Measurements from ENCODE around the gene SPATA6. TPM values are rescaled to one million over a fixed set of nuclear protein-coding genes. Genes with fewer than 3 reads are reported as not detected.

Gene SPATA6
- total and polyA plus RNA-seq, 2 experiments from 2014 or later = 10.6 to 13.3 TPM

DNA sequence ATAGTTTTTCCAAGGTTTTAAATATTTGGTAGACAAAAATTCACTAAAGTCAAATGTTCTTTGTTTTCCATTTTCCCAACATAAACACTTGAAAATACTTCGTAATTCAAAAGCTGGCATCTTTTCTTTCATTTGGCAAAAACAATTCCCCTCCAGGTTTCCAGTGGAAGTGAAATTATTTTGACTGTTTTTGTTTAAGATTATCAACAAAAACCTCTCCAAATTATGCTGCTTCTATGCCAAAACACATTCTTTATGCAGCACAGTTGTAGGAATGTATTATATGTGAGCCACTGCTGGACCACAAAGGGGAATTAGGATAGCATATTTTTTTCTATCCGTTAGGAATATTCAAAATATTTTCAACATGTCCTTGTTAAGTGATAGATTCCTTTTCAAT is 205.4 kb downstream of the SPATA6 start (continued):
- TF ChIP-seq, protein P1, sequence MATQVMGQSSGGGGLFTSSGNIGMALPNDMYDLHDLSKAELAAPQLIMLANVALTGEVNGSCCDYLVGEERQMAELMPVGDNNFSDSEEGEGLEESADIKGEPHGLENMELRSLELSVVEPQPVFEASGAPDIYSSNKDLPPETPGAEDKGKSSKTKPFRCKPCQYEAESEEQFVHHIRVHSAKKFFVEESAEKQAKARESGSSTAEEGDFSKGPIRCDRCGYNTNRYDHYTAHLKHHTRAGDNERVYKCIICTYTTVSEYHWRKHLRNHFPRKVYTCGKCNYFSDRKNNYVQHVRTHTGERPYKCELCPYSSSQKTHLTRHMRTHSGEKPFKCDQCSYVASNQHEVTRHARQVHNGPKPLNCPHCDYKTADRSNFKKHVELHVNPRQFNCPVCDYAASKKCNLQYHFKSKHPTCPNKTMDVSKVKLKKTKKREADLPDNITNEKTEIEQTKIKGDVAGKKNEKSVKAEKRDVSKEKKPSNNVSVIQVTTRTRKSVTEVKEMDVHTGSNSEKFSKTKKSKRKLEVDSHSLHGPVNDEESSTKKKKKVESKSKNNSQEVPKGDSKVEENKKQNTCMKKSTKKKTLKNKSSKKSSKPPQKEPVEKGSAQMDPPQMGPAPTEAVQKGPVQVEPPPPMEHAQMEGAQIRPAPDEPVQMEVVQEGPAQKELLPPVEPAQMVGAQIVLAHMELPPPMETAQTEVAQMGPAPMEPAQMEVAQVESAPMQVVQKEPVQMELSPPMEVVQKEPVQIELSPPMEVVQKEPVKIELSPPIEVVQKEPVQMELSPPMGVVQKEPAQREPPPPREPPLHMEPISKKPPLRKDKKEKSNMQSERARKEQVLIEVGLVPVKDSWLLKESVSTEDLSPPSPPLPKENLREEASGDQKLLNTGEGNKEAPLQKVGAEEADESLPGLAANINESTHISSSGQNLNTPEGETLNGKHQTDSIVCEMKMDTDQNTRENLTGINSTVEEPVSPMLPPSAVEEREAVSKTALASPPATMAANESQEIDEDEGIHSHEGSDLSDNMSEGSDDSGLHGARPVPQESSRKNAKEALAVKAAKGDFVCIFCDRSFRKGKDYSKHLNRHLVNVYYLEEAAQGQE (IDR thresholded peaks at IDR 0.05; ENCODE audit: unreplicated experiment) = no peak
- TF ChIP-seq STAT1 (IDR thresholded peaks at IDR 0.05; ENCODE audit: unreplicated experiment) (no peak), ZNF114 (CRISPR knock-in tag; IDR thresholded peaks at IDR 0.05) (no peak)

DNA sequence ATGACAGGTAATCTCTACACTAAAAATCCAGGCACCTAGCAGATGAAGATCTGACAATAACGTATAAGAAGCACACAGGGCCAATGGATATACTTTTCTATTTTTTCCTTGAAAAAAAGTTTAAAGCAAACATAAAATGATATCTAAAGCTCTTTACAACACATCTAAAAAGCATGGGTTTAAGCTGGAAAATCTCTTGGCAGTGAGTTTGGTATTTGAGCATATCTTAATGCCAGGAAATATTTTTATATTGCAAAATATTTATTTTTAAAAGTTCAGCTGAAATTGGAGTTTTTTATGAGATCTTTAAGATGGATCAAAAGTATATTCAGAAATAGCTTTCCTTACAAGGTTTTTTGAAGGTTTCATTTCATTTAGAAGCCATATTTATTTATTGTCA is 209.0 kb downstream of the SPATA6 start:
- no peak overlapping the region for H3K4me3 Mint-ChIP-seq
- peaks cover 3% of the 10 kb centered on the region for H3K27me3 Mint-ChIP-seq (ENCODE audit: insufficient read depth, low read depth, poor library complexity)
- no peaks in the 10 kb centered on the region for H3K36me3 ChIP-seq (ENCODE audit: insufficient read depth)

More for the DNA sequence above, 209.0 kb downstream of the SPATA6 start:
- H2AFZ ChIP-seq = no peak overlapping the region
- no peak for DNase-seq (ENCODE audit: low spot score)
- H3K9me2 ChIP-seq (ENCODE audit: insufficient read depth) = no peaks in the 10 kb centered on the region
- no peaks in the 10 kb centered on the region for H3F3A ChIP-seq (replicated peaks; ENCODE audit: low read depth)
- H3K4me1 ChIP-seq (ENCODE audit: insufficient read depth) = no peaks in the 10 kb centered on the region
- TF ChIP-seq ZNF462 (CRISPR knock-in tag; IDR thresholded peaks at IDR 0.05) = no peak
- Mint-ChIP-seq H3K9me3 (peaks cover 5% of the 10 kb centered on the region; the same call in 2 of the 3 replicates), H3K4me1 (no peaks in the 10 kb centered on the region), H3K36me3 (ENCODE audit: low read depth) (peaks cover 3% of the 10 kb centered on the region; the same call in 1 of the 3 replicates), H3K27ac (no peak overlapping the region)
- no peak overlapping the region for H3K4me3 ChIP-seq
- no peaks in the 10 kb centered on the region for H3K27me3 ChIP-seq (ENCODE audit: insufficient read depth)
- no peaks in the 10 kb centered on the region for H3K79me2 ChIP-seq (replicated peaks; ENCODE audit: insufficient read depth)
- H3K4me2 ChIP-seq = no peak overlapping the region
- no peak for ATAC-seq
- no peak overlapping the region for H3K27ac ChIP-seq (ENCODE audit: low read depth)
- no peaks in the 10 kb centered on the region; the same call in 1 of the 2 replicates for H4K20me1 ChIP-seq (replicated peaks; ENCODE audit: insufficient read depth)
